Stimulated activated CD8-positive, alpha-beta memory T cell treated with anti-CD3 and anti-CD28 coated beads, Interleukin-7, amount 100 ng/mL, for 1 hour (primary cell): ENCODE measurements around the gene CEP95.
"Not testable (repeated sequence)": the region's sequence is repeated elsewhere in the genome, so short reads cannot be mapped to it uniquely, and the experiment has no call there.

ENCODE experiments used
- DNase-seq, 2 donors: peaks; one replicate each; pipeline ENCODE4 v3.0.0-alpha.2; 2020; ENCODE audit warnings: low read depth in 2 of 2

CEP95 gene

GRCh38 chr17:64506576-64507412 lies at the start of gene CEP95:
Gene CEP95 (plus strand): TSS chr17:64506977. CDS start chr17:64507098, 121 bp downstream.
- peak; percentile 86 to 90 for DNase-seq

GRCh38 chr17:64457156-64457555 lies 49.6 kb upstream of the CEP95 start:
- DNase-seq = no peak

GRCh38 chr17:64458756-64459155 lies 48.0 kb upstream of the CEP95 start:
- DNase-seq = no peak

GRCh38 chr17:64459284-64459747 lies 47.5 kb upstream of the CEP95 start:
- no peak for DNase-seq

GRCh38 chr17:64459818-64460217 lies 47.0 kb upstream of the CEP95 start:
- DNase-seq = not testable (repeated sequence)

GRCh38 chr17:64460955-64461354 lies 45.8 kb upstream of the CEP95 start:
- no peak for DNase-seq

- DNase-seq = no peak
These were observed 45.0 kb upstream of the CEP95 start for GRCh38 chr17:64461788-64462187.

- no peak for DNase-seq
These were observed 40.6 kb upstream of the CEP95 start for GRCh38 chr17:64466019-64466735.

GRCh38 chr17:64466834-64467233 lies 39.9 kb upstream of the CEP95 start:
- not testable (repeated sequence) for DNase-seq

- no peak for DNase-seq
These were observed 36.2 kb upstream of the CEP95 start for GRCh38 chr17:64470625-64471024.

GRCh38 chr17:64471440-64471839 lies 35.3 kb upstream of the CEP95 start:
- no peak for DNase-seq

GRCh38 chr17:64472564-64472963 lies 34.2 kb upstream of the CEP95 start:
- DNase-seq = no peak

- DNase-seq = no peak
These were observed 28.9 kb upstream of the CEP95 start for GRCh38 chr17:64477849-64478248.

GRCh38 chr17:64480951-64481350 lies 25.8 kb upstream of the CEP95 start:
- DNase-seq = no peak

GRCh38 chr17:64484380-64484779 lies 22.4 kb upstream of the CEP95 start:
- no peak for DNase-seq

GRCh38 chr17:64488301-64488700 lies 18.5 kb upstream of the CEP95 start:
- no peak for DNase-seq

GRCh38 chr17:64491034-64491860 lies 15.5 kb upstream of the CEP95 start:
- no peak for DNase-seq

GRCh38 chr17:64491994-64492393 lies 14.8 kb upstream of the CEP95 start:
- DNase-seq = no peak

GRCh38 chr17:64492481-64493109 lies 14.2 kb upstream of the CEP95 start:
- DNase-seq = no peak

GRCh38 chr17:64494121-64494520 lies 12.7 kb upstream of the CEP95 start:
- DNase-seq = no peak

- not testable (repeated sequence) for DNase-seq
These were observed 11.5 kb upstream of the CEP95 start for GRCh38 chr17:64495300-64495699.
